Subcutaneous adipose tissue (tissue), 4 donors: ENCODE results near the gene SEC22C. TPM values are rescaled to one million over a fixed set of nuclear protein-coding genes. Genes with fewer than 3 reads are reported as not detected.

ENCODE experiments used
- CTCF ChIP-seq: fragments of 450-650 bp; IDR thresholded peaks from one replicate; pipeline ENCODE4 v1.5.1; 2016; ENCODE audit warnings: low read depth, mild to moderate bottlenecking, control low read depth, antibody characterized with exemption, moderate library complexity
- total RNA-seq, 4 donors: library from RNA; depleted of rRNA; stranded (reverse); fragments of >200 nt; gene quantifications; one replicate each; pipeline ENCODE4 v1.1.0, GENCODE V29; 2016

Gene SEC22C
- total RNA-seq, 4 donors from 2014 or later = 45.6 to 64.3 (median 53.1) TPM

GRCh38 chr3:42520906-42521305, 60.9 kb downstream of the SEC22C start:
- TF ChIP-seq CTCF = no peak

GRCh38 chr3:42520336-42520735, 61.4 kb downstream of the SEC22C start:
- no peak for TF ChIP-seq CTCF

- TF ChIP-seq CTCF = no peak
These were observed 62.2 kb downstream of the SEC22C start for GRCh38 chr3:42519568-42519962.

- no peak for TF ChIP-seq CTCF
These were observed 62.8 kb downstream of the SEC22C start for GRCh38 chr3:42518800-42519567.

GRCh38 chr3:42517117-42517516, 64.7 kb downstream of the SEC22C start:
- no peak for TF ChIP-seq CTCF

GRCh38 chr3:42516443-42516842, 65.3 kb downstream of the SEC22C start:
- TF ChIP-seq CTCF = no peak

- TF ChIP-seq CTCF = no peak
These were observed 65.8 kb downstream of the SEC22C start for GRCh38 chr3:42515976-42516375.
